CD4-positive, alpha-beta T cell treated with Interleukin-17A for 1 hour (primary cell): ENCODE measurements around the gene CYB5R2.

Experiments
- DNase-seq: peaks from one replicate; pipeline ENCODE4 v3.0.0-alpha.2; 2020

Gene CYB5R2

DNA sequence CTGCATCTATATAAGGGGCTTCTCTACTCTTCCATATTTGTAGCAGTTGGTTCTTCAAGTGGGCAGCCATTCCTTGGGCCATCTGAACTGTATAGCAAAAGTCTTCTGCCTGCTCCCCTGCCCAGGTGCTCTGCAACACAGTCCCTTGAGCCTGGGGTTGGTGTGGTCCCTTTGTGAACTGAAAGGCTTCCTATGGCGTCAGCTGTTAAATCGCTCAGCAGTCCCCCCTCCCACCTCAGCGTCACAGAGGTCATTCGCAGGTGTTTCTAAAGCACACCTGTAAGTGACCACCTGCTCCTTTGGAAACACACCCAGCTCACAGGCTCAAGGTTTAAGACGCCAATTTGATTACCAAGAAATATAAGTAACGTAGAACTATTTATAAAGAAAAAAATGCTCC is 37.0 kb downstream of the CYB5R2 start:
- no peak for DNase-seq

DNA sequence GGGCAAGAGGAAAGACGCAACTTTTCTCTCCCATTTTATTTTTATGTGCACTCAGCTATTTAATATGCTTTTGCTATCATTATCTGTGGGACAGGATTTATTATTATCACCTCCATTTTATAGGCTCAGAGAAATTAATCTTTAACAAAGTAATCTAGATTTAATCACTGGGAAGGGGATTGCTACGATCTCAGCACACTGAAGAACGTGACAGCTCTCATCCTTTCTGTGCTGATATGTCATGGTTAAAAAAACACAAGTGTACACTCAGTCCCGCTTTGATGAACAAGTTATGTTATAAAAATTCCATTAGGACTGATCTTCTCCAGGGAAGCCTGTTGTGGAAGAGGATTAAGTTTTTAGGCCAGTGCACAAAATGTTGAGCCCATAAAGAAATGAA is 37.6 kb downstream of the CYB5R2 start:
- no peak for DNase-seq

DNA sequence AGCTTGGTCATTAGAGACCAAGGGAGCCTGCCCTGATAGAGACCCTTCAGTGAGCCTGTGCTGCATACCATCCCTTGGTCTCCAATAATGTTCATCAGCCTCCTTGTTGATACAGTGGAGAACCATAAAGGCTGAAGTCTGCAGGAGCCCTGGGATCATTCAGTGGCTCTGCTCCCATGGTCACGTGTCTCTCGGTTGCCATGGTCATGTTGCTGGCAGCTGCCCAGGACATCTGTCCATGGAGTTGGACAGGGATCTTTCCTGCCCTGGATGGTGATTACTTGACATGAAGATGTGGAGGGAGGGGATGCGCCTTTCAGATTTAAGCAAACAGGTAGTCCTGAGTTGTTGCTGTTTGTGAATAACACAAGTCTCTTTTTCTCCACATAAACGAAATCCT is 38.2 kb downstream of the CYB5R2 start:
- DNase-seq, result no peak

DNA sequence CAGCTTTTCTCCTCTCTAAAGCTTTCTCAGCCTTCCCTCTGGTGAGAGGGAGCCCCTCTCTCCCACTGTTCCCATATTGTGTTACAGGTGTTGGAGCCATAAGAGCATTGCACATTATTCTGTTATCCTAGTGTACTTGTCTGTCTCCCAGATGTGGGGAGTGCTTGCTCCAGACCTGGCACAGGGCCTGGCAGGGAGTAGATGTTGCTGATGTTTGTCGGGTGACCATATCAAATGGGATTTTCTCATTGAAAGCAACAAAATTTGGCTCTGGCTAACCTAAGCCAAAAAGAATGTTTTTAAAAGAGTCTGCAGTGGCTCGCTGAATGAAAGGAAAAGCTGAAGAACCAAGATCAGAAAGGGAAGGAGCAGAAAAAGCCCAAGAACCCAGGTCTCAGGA is 41.1 kb downstream of the CYB5R2 start:
- DNase-seq, result no peak

DNA sequence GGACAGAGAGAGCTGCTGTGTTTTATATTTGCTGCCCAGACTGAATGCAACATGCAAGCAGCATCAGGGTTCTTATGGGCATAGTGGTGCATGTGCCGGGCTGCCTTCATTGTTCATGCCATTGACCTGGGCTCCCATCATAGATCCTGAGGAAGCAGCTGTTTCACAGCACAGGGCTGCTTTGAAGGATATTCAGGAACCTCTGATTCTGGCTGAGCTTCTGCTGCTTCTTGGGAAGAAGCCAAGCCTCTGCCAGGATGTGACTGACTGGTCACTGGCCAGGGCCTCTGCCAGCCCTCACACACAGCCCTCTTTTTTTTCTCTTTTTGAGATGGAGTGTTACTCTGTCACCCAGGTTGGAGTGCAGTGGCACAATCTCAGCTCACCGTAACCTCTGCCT is 43.3 kb downstream of the CYB5R2 start:
- no peak for DNase-seq

DNA sequence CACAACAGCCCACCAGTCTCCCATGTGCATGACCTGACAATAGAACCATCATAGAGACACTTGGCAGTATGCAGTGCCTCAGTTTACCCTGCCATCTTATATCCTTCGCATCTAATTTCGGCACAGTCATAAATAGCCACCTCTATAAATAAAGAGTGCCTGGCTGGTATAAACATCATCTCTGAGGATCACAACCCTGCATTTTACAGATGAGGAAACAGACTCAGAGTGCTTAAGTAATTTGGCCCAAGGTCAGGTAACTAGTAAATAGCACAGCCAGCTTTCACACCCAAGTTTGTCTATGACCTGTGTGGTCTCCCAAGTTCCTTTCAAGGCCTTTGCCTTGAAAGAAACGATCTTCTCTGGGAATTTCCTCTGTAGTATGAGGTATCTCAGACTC is 44.6 kb downstream of the CYB5R2 start:
- no peak for DNase-seq

DNA sequence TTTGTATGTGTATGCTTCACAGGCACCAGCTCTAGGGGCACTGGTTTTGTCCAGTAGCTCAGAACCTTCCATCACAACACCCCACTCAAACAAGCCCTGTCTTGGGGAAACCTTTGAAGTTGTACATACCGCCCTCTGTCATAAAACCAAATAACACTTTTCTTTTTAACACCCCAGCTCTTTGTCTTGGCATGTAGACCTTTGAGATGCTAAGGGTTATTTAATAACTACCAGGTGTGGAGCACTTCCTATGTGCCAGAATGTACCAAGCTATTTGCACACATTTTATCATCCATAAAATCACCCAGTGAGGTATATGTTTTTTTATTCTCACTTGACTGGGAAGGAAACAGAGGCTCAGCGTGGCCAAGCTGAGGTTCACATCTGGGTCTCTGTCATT is 50.6 kb downstream of the CYB5R2 start:
- no peak for DNase-seq

DNA sequence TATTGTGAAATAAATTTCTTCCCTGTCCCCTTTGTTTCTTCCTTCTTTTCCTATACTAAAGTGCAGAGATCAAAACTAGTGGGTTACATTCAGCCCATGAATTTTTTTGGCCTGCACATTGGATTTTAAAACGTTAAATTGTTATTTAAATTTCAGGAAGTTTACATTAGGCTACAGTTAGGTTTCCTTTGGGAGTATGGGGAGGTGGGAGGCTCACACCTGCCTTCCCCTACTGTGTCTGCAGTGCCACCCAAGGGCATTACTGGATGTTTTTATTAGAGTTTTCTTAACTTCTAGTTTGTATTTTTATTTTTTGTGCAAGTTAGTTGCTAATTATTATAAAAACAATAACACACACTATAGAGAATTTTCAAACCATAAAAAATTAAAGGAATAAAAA is 51.7 kb downstream of the CYB5R2 start:
- no peak for DNase-seq

DNA sequence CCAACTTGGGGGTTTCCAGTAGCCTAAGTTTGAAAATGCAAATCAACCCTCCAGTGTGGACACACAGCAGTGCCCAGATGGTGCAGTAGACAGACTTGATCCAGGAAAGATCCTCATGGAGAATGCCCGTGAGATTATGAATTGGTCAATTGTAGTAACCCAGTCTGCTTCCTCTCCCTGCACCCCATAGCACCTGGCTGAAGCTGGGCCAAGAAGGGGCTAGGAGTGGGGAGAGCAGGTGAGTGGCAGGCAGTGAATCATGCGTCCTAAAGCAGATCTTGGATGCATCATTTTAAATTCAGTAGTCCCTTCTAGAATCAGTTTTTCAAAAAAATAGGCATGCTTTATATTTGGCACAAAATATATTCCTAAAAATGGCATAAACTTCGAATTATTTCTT is 52.2 kb downstream of the CYB5R2 start:
- no peak for DNase-seq

DNA sequence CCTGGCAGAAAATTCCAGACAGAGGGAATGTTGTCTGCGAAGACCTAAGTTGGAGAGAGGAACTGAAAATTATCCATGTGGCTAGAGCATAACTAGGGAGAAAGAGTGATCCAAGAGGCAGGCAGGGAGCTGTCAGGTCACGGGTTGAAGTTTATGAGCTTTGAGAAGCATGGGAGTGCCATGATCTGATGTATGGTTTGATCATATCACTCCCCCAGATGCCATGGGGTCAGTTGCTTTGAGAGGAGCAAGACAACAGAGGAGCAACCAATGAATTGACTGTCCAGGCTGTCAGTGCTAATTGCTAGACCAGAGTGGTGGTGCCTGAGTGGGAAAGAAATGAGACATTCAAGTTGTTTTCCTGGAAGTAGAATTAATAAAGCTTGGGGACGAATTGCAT is 54.0 kb downstream of the CYB5R2 start:
- no peak for DNase-seq

DNA sequence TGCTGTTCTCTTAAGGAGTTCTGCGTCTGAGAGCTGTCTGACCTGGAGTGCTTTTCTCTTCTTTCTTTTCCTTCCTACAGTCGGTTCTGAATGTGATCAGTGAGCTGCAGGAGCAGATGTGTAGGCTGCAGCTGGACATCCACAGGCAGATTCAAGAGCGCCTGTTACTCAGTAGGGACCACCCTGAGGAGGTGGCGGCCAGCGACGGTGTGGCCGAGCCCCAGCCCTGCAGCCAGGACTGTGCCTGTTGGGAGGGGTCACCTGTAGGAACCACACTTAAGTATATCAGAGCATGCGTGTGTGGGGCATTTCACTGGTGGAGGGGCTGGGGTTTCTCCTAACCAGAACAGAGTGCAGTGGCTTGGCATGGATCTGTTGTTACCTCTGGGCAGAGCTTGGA is 56.3 kb downstream of the CYB5R2 start:
- no peak for DNase-seq
